IgD-negative memory B cell (primary cell): ENCODE measurements around the gene TRPM3. TPM values are rescaled to one million over a fixed set of nuclear protein-coding genes. Genes with fewer than 3 reads are reported as not detected.

Experiments
- H3K27ac Mint-ChIP-seq, 3 donors: one replicate each; pipeline ENCODE4 v1.8.0; 2020 to 2022; ENCODE audit warnings: mild to moderate bottlenecking in 3 of 3, mixed read lengths in 3 of 3, moderate library complexity in 1 of 3
- H3K27me3 Mint-ChIP-seq: one replicate; pipeline ENCODE4 v1.8.0; 2021; ENCODE audit warnings: mixed read lengths
- H3K36me3 Mint-ChIP-seq: one replicate; pipeline ENCODE4 v1.8.0; 2020; ENCODE audit warnings: mild to moderate bottlenecking, mixed read lengths
- H3K4me1 Mint-ChIP-seq, 3 donors: one replicate each; pipeline ENCODE4 v1.8.0; 2020 to 2022; ENCODE audit warnings: mixed read lengths in 3 of 3, mild to moderate bottlenecking in 1 of 3
- H3K4me3 Mint-ChIP-seq, 4 donors: one replicate each; pipeline ENCODE4 v1.8.0; 2020 to 2022; ENCODE audit warnings: mild to moderate bottlenecking in 4 of 4, mixed read lengths in 4 of 4, moderate library complexity in 3 of 4
- H3K9me3 Mint-ChIP-seq, 3 donors: one replicate each; pipeline ENCODE4 v1.8.0; 2020 to 2021; ENCODE audit warnings: mixed read lengths in 3 of 3, mild to moderate bottlenecking in 1 of 3
- polyA plus RNA-seq: library from polyadenylated mRNA; unstranded; fragments of 300-500 nt; fragmentation: Illumina TruSeq; gene quantifications from one replicate; pipeline ENCODE4 v1.2.3, GENCODE V29; 2021

The TRPM3 gene
- polyA plus RNA-seq, 1 donor from 2014 or later = not detected

- Mint-ChIP-seq H3K9me3 (peaks cover 0 to 9% (median 0%) of the 10 kb centered on the region in 3 donors), H3K27me3 (peaks cover 2% of the 10 kb centered on the region), H3K4me1 (no peaks in the 10 kb centered on the region)
Measured at GRCh38 chr9:71071633-71072032, 49.8 kb downstream of the TRPM3 start.

GRCh38 chr9:71058660-71059059 is 62.8 kb downstream of the TRPM3 start:
- Mint-ChIP-seq H3K27ac (no peak overlapping the region), H3K27me3 (no peaks in the 10 kb centered on the region), H3K36me3 (no peaks in the 10 kb centered on the region), H3K9me3 (peaks cover 0 to 3% (median 2%) of the 10 kb centered on the region in 3 donors), H3K4me3 (no peak overlapping the region), H3K4me1 (no peaks in the 10 kb centered on the region)

More at GRCh38 chr9:71071633-71072032, 49.8 kb downstream of the TRPM3 start:
- H3K36me3 Mint-ChIP-seq = no peaks in the 10 kb centered on the region
- H3K27ac Mint-ChIP-seq = no peak overlapping the region
- H3K4me3 Mint-ChIP-seq = no peak overlapping the region

GRCh38 chr9:71052287-71052686 is 69.1 kb downstream of the TRPM3 start:
- H3K27ac Mint-ChIP-seq = no peak overlapping the region
- H3K36me3 Mint-ChIP-seq = no peaks in the 10 kb centered on the region
- H3K27me3 Mint-ChIP-seq = no peaks in the 10 kb centered on the region
- H3K4me1 Mint-ChIP-seq = no peaks in the 10 kb centered on the region
- H3K4me3 Mint-ChIP-seq = no peak overlapping the region
- H3K9me3 Mint-ChIP-seq = peaks cover 0 to 3% (median 0%) of the 10 kb centered on the region in 3 donors

- no peak overlapping the region for H3K27ac Mint-ChIP-seq
- H3K27me3 Mint-ChIP-seq = no peaks in the 10 kb centered on the region
- H3K9me3 Mint-ChIP-seq = peaks cover 0 to 4% (median 2%) of the 10 kb centered on the region in 3 donors
- H3K4me1 Mint-ChIP-seq = no peaks in the 10 kb centered on the region
- H3K4me3 Mint-ChIP-seq = no peak overlapping the region
- H3K36me3 Mint-ChIP-seq = no peaks in the 10 kb centered on the region
Measured at GRCh38 chr9:71048280-71048679, 73.1 kb downstream of the TRPM3 start.

- no peaks in the 10 kb centered on the region for H3K27me3 Mint-ChIP-seq
- H3K4me3 Mint-ChIP-seq = no peak overlapping the region
- H3K4me1 Mint-ChIP-seq = no peaks in the 10 kb centered on the region
- no peak overlapping the region for H3K27ac Mint-ChIP-seq
- peaks cover 0 to 9% (median 2%) of the 10 kb centered on the region in 3 donors for H3K9me3 Mint-ChIP-seq
- H3K36me3 Mint-ChIP-seq = no peaks in the 10 kb centered on the region
Measured at GRCh38 chr9:71042448-71042990, 78.9 kb downstream of the TRPM3 start.

- Mint-ChIP-seq H3K36me3 (no peaks in the 10 kb centered on the region), H3K4me3 (no peak overlapping the region), H3K27ac (no peak overlapping the region), H3K4me1 (no peaks in the 10 kb centered on the region), H3K9me3 (peaks cover 0 to 6% (median 0%) of the 10 kb centered on the region in 3 donors), H3K27me3 (no peaks in the 10 kb centered on the region)
Measured at GRCh38 chr9:71037521-71037920, 83.9 kb downstream of the TRPM3 start.

GRCh38 chr9:71036501-71036900 is 84.9 kb downstream of the TRPM3 start:
- H3K36me3 Mint-ChIP-seq = no peaks in the 10 kb centered on the region
- peaks cover 0 to 6% (median 0%) of the 10 kb centered on the region in 3 donors for H3K9me3 Mint-ChIP-seq
- H3K4me3 Mint-ChIP-seq = no peak overlapping the region
- H3K4me1 Mint-ChIP-seq = no peaks in the 10 kb centered on the region
- no peak overlapping the region for H3K27ac Mint-ChIP-seq
- H3K27me3 Mint-ChIP-seq = no peaks in the 10 kb centered on the region

GRCh38 chr9:71032779-71033178 is 88.6 kb downstream of the TRPM3 start:
- Mint-ChIP-seq H3K4me3 (no peak overlapping the region), H3K4me1 (no peaks in the 10 kb centered on the region), H3K9me3 (no peaks in the 10 kb centered on the region), H3K27ac (no peak overlapping the region), H3K27me3 (no peaks in the 10 kb centered on the region), H3K36me3 (no peaks in the 10 kb centered on the region)

- H3K36me3 Mint-ChIP-seq = no peaks in the 10 kb centered on the region
- H3K27ac Mint-ChIP-seq = no peak overlapping the region
- no peaks in the 10 kb centered on the region for H3K27me3 Mint-ChIP-seq
- peaks cover 0 to 7% (median 3%) of the 10 kb centered on the region in 3 donors for H3K9me3 Mint-ChIP-seq
- no peaks in the 10 kb centered on the region for H3K4me1 Mint-ChIP-seq
- no peak overlapping the region for H3K4me3 Mint-ChIP-seq
Measured at GRCh38 chr9:71025728-71026127, 95.7 kb downstream of the TRPM3 start.

GRCh38 chr9:71025201-71025600 is 96.2 kb downstream of the TRPM3 start:
- Mint-ChIP-seq H3K27me3 (no peaks in the 10 kb centered on the region), H3K4me1 (no peaks in the 10 kb centered on the region), H3K9me3 (peaks cover 0 to 7% (median 3%) of the 10 kb centered on the region in 3 donors), H3K27ac (no peak overlapping the region), H3K4me3 (no peak overlapping the region), H3K36me3 (no peaks in the 10 kb centered on the region)

GRCh38 chr9:71010258-71010657 is 111.2 kb downstream of the TRPM3 start:
- Mint-ChIP-seq H3K27ac (no peak overlapping the region), H3K4me3 (no peak overlapping the region), H3K27me3 (no peaks in the 10 kb centered on the region), H3K4me1 (peaks cover 0 to 2% (median 0%) of the 10 kb centered on the region in 3 donors), H3K9me3 (peaks cover 0 to 12% (median 7%) of the 10 kb centered on the region in 3 donors), H3K36me3 (no peaks in the 10 kb centered on the region)

- no peak overlapping the region for H3K4me3 Mint-ChIP-seq
- H3K36me3 Mint-ChIP-seq = no peaks in the 10 kb centered on the region
- H3K4me1 Mint-ChIP-seq = peaks cover 0 to 2% (median 0%) of the 10 kb centered on the region in 3 donors
- H3K9me3 Mint-ChIP-seq = peaks cover 0 to 18% (median 15%) of the 10 kb centered on the region in 3 donors
- no peaks in the 10 kb centered on the region for H3K27me3 Mint-ChIP-seq
- H3K27ac Mint-ChIP-seq = no peak overlapping the region
Measured at GRCh38 chr9:71005456-71005855, 116.0 kb downstream of the TRPM3 start.

- H3K27me3 Mint-ChIP-seq = no peaks in the 10 kb centered on the region
- no peaks in the 10 kb centered on the region for H3K36me3 Mint-ChIP-seq
- no peaks in the 10 kb centered on the region for H3K4me1 Mint-ChIP-seq
Measured at GRCh38 chr9:71004196-71004595, 117.2 kb downstream of the TRPM3 start.

GRCh38 chr9:71003346-71003745 is 118.1 kb downstream of the TRPM3 start:
- H3K36me3 Mint-ChIP-seq = no peaks in the 10 kb centered on the region
- H3K4me3 Mint-ChIP-seq = no peak overlapping the region
- H3K27me3 Mint-ChIP-seq = peaks cover 3% of the 10 kb centered on the region
- H3K27ac Mint-ChIP-seq = no peak overlapping the region
- H3K9me3 Mint-ChIP-seq = peaks cover 0 to 14% (median 10%) of the 10 kb centered on the region in 3 donors
- H3K4me1 Mint-ChIP-seq = no peaks in the 10 kb centered on the region

More at GRCh38 chr9:71004196-71004595, 117.2 kb downstream of the TRPM3 start:
- no peak overlapping the region for H3K4me3 Mint-ChIP-seq
- H3K9me3 Mint-ChIP-seq = peaks cover 0 to 16% (median 10%) of the 10 kb centered on the region in 3 donors
- H3K27ac Mint-ChIP-seq = no peak overlapping the region

GRCh38 chr9:71001780-71002386 is 119.5 kb downstream of the TRPM3 start:
- H3K4me3 Mint-ChIP-seq = no peak overlapping the region
- H3K27ac Mint-ChIP-seq = no peak overlapping the region
- peaks cover 0 to 13% (median 10%) of the 10 kb centered on the region in 3 donors for H3K9me3 Mint-ChIP-seq
- H3K27me3 Mint-ChIP-seq = peaks cover 3% of the 10 kb centered on the region
- H3K4me1 Mint-ChIP-seq = no peaks in the 10 kb centered on the region
- H3K36me3 Mint-ChIP-seq = no peaks in the 10 kb centered on the region

- peaks cover 3% of the 10 kb centered on the region for H3K27me3 Mint-ChIP-seq
- H3K27ac Mint-ChIP-seq = no peak overlapping the region
- H3K9me3 Mint-ChIP-seq = peaks cover 0 to 4% (median 4%) of the 10 kb centered on the region in 3 donors
- no peaks in the 10 kb centered on the region for H3K36me3 Mint-ChIP-seq
- H3K4me3 Mint-ChIP-seq = no peak overlapping the region
- no peaks in the 10 kb centered on the region for H3K4me1 Mint-ChIP-seq
Measured at GRCh38 chr9:70998962-70999361, 122.5 kb downstream of the TRPM3 start.
